Activated T-helper 1 cell treated with anti-CD3 and anti-CD28 coated beads, Interleukin-12 subunit alpha, Interleukin-12 subunit beta, Interleukin-2, Interleukin-4 antibody, amounts not matched to agents 30 ng/mL and 10 ng/mL and 1 ng/mL, durations not matched to agents 14 hours and 24 hours and 36 hours (primary cell): Measurements from ENCODE around the gene STX18. TPM values are rescaled to one million over a fixed set of nuclear protein-coding genes. Genes with fewer than 3 reads are reported as not detected.

ENCODE experiments used
- DNase-seq: peaks from one replicate; pipeline ENCODE4 v3.0.0; 2021; ENCODE audit warnings: low spot score
- H3K27ac Mint-ChIP-seq: one replicate; pipeline ENCODE4 v1.8.0; 2021; ENCODE audit warnings: mild to moderate bottlenecking, mixed read lengths
- H3K27me3 Mint-ChIP-seq: one replicate; pipeline ENCODE4 v1.8.0; 2022; ENCODE audit warnings: mild to moderate bottlenecking, moderate library complexity, mixed read lengths; ENCODE audit not compliant: insufficient read depth
- H3K36me3 Mint-ChIP-seq: one replicate; pipeline ENCODE4 v1.8.0; 2021; ENCODE audit warnings: low read depth, mixed read lengths
- H3K4me1 Mint-ChIP-seq: one replicate; pipeline ENCODE4 v1.8.0; 2021; ENCODE audit warnings: low read depth, mixed read lengths
- H3K4me3 Mint-ChIP-seq: one replicate; pipeline ENCODE4 v1.8.0; 2021; ENCODE audit warnings: mild to moderate bottlenecking, moderate library complexity, mixed read lengths
- H3K9me3 Mint-ChIP-seq: one replicate; pipeline ENCODE4 v1.8.0; 2021; ENCODE audit warnings: mixed read lengths
- intact Hi-C: fragments of 100-400 bp; cut with micrococcal nuclease; formaldehyde crosslinking; loops from one replicate; pipeline ENCODE4 v1.15.1; 2024
- total RNA-seq: library from RNA; stranded (reverse); gene quantifications from 2 replicates; pipeline ENCODE4 v1.2.3, GENCODE V29; 2022

Gene STX18
- total RNA-seq, 1 donor from 2014 or later: 35.4 TPM

DNA sequence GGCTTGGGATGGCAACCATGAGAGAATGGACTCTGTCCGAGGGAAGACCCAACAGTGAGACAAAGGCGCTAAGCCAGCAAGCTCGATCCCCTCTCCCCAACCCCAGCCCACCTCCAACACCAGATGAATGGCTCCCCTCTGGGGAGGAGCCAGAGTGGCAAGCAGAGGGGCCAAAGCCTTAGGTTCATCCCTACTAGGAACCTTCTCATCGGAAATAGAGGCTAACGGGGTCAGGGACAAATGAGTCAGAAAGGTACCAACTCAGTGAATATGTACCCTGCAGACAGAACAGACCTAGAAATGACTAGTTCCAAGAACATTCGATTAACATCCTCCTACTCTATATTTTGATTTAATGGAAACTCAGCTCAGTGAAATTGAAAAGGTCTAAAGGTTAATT is 81.1 kb downstream of the STX18 start:
- H3K4me1 Mint-ChIP-seq: peaks cover 11% of the 10 kb centered on the region
- H3K4me3 Mint-ChIP-seq: no peak overlapping the region

DNA sequence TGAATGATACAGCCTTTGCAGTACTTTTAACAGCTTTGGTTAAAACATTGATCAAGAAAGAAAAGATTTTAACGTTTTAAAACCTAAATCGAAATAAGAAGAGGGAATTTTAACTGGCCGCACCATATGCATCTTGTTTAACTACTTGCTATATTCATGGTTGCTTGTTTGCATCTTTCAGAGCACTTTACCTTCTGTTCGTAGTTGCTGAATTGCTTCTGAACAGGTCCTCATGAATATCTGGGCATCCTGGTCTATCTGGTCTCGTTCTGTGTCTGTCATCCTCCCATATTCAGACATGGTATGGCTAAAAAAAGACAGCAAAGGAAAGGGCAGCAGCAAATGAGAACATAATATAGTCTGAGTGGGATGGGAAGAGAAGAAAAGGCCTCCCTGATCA is 82.7 kb downstream of the STX18 start:
- Mint-ChIP-seq H3K27me3 (no peaks in the 10 kb centered on the region), H3K4me3 (no peak overlapping the region), H3K4me1 (peaks cover 11% of the 10 kb centered on the region), H3K9me3 (no peaks in the 10 kb centered on the region), H3K36me3 (peaks cover 14% of the 10 kb centered on the region), H3K27ac (no peak overlapping the region)
- intact Hi-C loops: no loop called here
- no peak for DNase-seq

More for the DNA sequence above, 81.1 kb downstream of the STX18 start:
- intact Hi-C loops: no loop called here
- H3K27me3 Mint-ChIP-seq: no peaks in the 10 kb centered on the region
- no peaks in the 10 kb centered on the region for H3K9me3 Mint-ChIP-seq
- H3K36me3 Mint-ChIP-seq: peaks cover 20% of the 10 kb centered on the region
- no peak for DNase-seq
- H3K27ac Mint-ChIP-seq: no peak overlapping the region

DNA sequence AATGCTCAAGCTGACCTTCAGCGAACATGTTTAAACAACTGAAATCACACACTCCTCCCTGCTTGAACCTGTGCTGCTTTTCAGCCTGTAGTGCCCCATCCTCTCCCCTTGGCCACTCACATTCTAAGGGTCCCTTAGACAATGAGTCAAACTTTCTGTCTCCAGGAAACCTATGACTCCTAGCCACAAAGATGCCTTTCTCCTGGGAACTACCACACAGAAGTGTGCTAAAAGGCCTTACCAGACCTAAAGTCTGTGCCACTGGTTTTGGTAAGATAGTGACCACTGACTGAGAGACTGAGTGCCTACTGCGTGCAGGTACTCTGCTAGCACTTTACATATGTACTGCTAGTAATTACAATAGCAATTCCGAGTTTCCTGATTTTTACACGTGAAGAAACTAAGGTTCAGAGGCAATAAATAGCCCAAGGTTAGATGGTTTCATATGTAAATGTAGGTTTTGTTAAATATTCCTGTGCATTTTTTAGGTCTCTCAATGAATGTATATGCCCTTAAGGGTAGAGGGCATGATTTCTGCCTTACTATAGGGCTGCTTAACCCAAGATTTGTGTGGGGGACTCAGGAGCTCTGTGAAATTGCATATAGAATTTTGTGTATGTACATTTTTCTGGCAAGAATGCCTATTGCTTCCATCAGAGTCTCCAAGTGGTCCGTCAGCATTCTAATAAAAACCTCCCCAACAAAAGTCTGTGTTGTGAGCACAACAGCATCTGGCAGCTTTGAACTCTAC is 83.9 kb downstream of the STX18 start:
- H3K27ac Mint-ChIP-seq: no peak overlapping the region
- H3K4me1 Mint-ChIP-seq: peaks cover 11% of the 10 kb centered on the region

DNA sequence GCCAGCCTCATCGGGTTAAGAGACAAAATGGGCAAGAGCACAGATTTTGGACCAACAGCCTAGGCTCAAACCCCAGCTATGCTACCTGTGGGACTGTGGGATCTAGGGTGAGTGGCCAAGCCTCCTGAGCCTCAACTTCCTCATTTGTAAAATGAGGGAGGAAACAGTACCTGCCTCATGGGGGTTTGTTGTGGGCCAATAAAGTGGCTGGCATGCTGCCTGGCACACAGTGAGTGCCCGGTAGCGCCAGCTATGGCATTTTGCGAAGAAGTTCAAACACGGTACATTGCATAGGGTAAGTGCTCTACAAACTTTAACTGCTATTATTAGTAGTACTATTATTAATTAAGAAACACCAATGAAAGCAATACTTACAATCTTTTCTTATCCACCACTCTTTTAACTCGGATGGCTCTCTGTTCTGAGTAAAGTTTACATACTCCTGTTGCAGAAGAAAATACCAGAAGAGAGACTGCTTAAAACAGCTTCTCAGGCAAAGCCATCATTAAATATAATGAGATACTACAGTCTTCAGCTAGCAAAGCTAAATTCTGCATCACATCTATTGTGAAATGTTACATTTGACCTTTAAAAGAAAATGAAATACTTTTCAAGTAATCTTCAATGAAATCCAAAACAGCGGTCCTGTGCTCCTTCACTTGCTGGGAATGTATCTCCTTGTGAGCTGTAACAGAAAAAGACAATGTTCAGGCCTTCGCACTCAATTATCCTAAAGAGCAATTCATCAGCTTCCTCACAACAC is 84.9 kb downstream of the STX18 start:
- Mint-ChIP-seq H3K9me3 (no peaks in the 10 kb centered on the region), H3K4me1 (peaks cover 8% of the 10 kb centered on the region), H3K4me3 (no peak overlapping the region), H3K27ac (no peak overlapping the region), H3K27me3 (no peaks in the 10 kb centered on the region), H3K36me3 (peaks cover 26% of the 10 kb centered on the region)
- intact Hi-C loops: no loop called here
- no peak for DNase-seq

More for the DNA sequence above, 83.9 kb downstream of the STX18 start:
- H3K36me3 Mint-ChIP-seq: peaks cover 20% of the 10 kb centered on the region
- no peaks in the 10 kb centered on the region for H3K27me3 Mint-ChIP-seq
- H3K4me3 Mint-ChIP-seq: no peak overlapping the region
- H3K9me3 Mint-ChIP-seq: no peaks in the 10 kb centered on the region
- no peak for DNase-seq
- intact Hi-C loops: no loop called here

DNA sequence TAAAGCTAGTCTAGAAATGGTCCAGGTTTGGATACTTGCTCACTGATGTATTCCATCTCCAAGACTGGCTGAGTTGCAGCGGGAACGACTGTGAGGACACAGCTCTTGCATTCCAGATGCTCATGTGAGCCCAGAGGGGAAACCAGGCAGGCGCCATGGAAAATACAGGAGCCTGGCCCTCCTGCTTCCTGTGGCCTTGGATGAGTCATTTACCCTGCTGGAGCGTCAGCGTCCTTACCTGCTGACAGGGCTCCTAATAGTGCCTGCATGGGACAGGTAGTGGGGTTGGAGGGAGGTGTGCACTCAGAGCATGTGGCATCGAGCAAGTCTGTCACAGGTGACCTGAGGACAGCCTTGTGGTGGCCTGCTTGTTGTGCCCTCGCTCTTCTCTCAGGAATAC is 85.5 kb downstream of the STX18 start:
- H3K27ac Mint-ChIP-seq: no peak overlapping the region
- peaks cover 28% of the 10 kb centered on the region for H3K36me3 Mint-ChIP-seq
- intact Hi-C loops: no loop called here
- no peaks in the 10 kb centered on the region for H3K9me3 Mint-ChIP-seq
- no peaks in the 10 kb centered on the region for H3K27me3 Mint-ChIP-seq
- no peak overlapping the region for H3K4me3 Mint-ChIP-seq
- no peak for DNase-seq
- H3K4me1 Mint-ChIP-seq: peaks cover 1% of the 10 kb centered on the region

DNA sequence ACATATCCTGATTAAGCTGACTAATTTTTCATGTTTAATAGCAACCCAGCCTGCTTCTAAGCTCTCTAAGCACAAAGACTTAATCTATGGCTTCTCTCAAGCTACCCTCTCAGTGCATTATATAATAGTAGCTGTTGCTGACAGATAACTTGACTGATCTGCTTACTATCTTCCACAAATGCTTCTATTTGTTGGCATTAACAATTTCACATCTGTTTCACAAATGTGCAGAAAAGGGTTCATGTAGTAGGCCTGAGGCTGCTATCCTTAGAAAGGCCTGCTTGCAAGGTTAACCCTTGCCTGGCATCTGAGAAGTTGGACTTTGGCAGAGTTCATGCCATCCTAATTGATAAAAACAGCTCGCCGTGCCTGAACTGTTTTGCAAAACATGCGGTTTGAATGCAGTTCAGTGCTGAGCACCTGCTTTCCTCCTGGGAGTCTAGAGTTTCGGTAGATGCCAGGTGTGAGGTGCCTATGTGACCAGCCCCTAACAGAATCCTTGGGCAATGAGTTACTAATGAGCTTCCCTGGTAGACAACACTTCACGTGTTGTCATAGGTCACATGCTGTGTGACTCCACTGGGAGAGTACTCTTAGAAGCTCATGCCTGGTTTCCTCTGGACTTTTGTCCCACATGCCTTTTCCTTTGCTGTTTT is 86.5 kb downstream of the STX18 start:
- H3K9me3 Mint-ChIP-seq: no peaks in the 10 kb centered on the region
- no peaks in the 10 kb centered on the region for H3K4me1 Mint-ChIP-seq
- no peak for DNase-seq
- H3K36me3 Mint-ChIP-seq: peaks cover 28% of the 10 kb centered on the region
- intact Hi-C loops: no loop called here
- no peaks in the 10 kb centered on the region for H3K27me3 Mint-ChIP-seq
- no peak overlapping the region for H3K4me3 Mint-ChIP-seq
- H3K27ac Mint-ChIP-seq: no peak overlapping the region

DNA sequence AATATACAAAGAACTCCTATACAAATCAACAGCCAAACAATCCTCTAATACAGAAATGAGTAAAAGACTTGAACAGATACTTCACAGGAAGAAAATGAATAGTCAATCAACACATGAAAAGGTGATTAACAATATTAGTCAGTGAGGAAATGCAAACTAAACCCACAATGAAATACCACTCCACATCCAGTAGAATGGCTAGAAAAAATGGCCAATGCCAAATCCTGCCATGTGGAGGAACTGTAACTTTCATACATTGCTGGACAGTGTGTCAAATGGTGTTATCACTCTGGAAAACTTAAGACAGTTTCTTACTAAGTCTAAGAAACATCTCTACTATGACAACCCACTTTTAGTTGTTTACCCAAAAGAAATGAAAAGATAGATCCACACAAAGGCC is 95.4 kb downstream of the STX18 start:
- H3K36me3 Mint-ChIP-seq: peaks cover 9% of the 10 kb centered on the region
- no peak overlapping the region for H3K4me3 Mint-ChIP-seq
- DNase-seq: no peak
- H3K27me3 Mint-ChIP-seq: no peaks in the 10 kb centered on the region
- H3K4me1 Mint-ChIP-seq: peaks cover 5% of the 10 kb centered on the region
- H3K9me3 Mint-ChIP-seq: no peaks in the 10 kb centered on the region
- no peak overlapping the region for H3K27ac Mint-ChIP-seq
- intact Hi-C loops: no loop called here

DNA sequence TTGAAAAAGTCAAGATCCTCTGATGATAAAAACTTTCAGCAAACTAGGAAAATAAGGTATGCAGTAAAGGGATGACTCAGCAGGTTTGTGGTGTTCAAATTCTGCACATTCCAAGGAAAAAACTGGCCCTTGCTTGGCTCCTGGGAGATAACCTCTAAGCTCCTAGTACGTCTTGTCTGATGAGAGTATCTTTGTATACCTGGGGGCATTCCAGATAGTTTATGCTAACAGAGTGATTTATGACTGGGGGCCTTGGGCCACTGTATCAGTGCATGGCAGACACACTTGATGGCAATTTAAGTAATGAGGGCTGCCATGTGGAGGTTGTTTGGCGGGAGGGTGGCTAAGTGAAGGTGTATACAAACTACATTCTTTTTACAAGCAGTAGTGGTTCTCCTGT is 98.0 kb downstream of the STX18 start:
- peaks cover 5% of the 10 kb centered on the region for H3K4me1 Mint-ChIP-seq
- peaks cover 6% of the 10 kb centered on the region for H3K36me3 Mint-ChIP-seq
- intact Hi-C loops: no loop called here
- no peak overlapping the region for H3K27ac Mint-ChIP-seq
- no peaks in the 10 kb centered on the region for H3K27me3 Mint-ChIP-seq
- no peak overlapping the region for H3K4me3 Mint-ChIP-seq
- DNase-seq: no peak
- H3K9me3 Mint-ChIP-seq: no peaks in the 10 kb centered on the region

DNA sequence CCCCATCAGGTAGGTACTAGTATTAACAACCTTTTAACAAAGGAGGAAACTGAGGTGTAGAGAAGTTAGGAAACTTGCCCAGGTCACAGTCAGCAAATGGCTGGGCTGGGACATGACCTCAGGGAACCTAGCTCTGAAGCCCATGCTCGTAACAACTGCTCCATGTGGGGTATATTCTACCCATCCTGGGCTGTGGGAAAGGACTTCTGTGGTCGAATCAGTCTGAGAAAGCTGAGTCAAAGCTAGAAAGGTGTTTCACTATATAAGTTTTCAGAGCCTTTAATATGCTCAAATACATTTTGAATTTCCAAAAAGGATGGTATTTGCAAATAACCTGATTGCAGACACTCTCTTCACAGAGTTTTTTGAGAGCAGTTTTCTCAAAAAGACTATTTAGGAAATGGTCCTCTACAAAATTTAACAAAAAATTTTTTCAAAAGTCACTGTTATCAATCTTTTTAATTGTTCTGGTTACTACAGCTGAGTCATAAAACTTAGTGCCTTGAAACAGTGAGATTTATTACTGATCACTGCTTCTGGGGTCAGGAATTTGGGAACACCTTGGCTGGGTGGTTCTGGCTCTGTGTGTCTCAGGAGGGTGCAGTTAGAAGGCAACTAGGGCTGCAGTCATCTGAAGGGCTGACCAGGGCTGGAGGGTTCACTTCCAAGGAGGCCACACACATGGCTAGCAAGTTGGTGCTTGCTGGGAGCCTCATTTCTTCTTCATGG is 101.4 kb downstream of the STX18 start:
- Mint-ChIP-seq H3K27me3 (no peaks in the 10 kb centered on the region), H3K4me1 (peaks cover 5% of the 10 kb centered on the region), H3K4me3 (no peak overlapping the region), H3K9me3 (no peaks in the 10 kb centered on the region), H3K36me3 (peaks cover 10% of the 10 kb centered on the region), H3K27ac (no peak overlapping the region)
- intact Hi-C loops: no loop called here
- DNase-seq: no peak

DNA sequence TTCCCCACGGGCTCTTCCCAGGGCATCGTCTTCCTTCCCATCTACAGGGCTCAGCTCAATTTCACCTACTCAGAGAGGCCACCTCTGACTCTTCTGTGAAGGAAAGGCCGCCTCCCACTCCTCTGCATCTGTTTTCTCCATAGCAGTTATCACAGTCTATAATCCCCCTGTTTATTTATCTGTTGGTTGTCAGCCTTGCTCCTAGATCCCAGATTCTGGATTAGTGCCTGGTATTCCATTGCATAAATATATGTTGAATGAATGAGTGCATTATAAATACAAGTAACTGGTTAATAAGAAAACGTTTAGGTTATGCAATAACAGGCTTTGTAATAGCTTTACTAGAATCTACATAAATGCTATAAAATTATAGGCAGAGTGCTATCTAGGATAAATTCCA is 102.1 kb downstream of the STX18 start:
- intact Hi-C loops: no loop called here

DNA sequence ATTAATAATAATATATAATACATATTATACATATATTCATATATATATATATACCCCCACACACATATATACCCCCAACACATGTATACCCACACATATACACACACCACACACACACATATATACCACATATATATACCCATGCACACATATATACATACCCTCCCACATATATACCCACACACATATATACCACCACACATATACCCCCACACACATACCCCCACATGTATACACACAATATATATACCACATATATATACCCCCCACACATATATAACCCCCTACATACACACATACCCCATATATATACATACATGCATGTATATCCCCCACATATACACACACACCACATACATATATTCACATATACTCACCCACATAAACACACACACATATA is 103.0 kb downstream of the STX18 start:
- Mint-ChIP-seq H3K27me3 (no peaks in the 10 kb centered on the region), H3K4me1 (peaks cover 5% of the 10 kb centered on the region), H3K9me3 (no peaks in the 10 kb centered on the region), H3K4me3 (no peak overlapping the region), H3K36me3 (peaks cover 10% of the 10 kb centered on the region), H3K27ac (no peak overlapping the region)
- no peak for DNase-seq
- intact Hi-C loops: no loop called here

More for the DNA sequence above, 102.1 kb downstream of the STX18 start:
- Mint-ChIP-seq H3K27me3 (no peaks in the 10 kb centered on the region), H3K27ac (no peak overlapping the region), H3K4me1 (peaks cover 5% of the 10 kb centered on the region), H3K4me3 (no peak overlapping the region), H3K9me3 (no peaks in the 10 kb centered on the region), H3K36me3 (peaks cover 10% of the 10 kb centered on the region)
- no peak for DNase-seq

DNA sequence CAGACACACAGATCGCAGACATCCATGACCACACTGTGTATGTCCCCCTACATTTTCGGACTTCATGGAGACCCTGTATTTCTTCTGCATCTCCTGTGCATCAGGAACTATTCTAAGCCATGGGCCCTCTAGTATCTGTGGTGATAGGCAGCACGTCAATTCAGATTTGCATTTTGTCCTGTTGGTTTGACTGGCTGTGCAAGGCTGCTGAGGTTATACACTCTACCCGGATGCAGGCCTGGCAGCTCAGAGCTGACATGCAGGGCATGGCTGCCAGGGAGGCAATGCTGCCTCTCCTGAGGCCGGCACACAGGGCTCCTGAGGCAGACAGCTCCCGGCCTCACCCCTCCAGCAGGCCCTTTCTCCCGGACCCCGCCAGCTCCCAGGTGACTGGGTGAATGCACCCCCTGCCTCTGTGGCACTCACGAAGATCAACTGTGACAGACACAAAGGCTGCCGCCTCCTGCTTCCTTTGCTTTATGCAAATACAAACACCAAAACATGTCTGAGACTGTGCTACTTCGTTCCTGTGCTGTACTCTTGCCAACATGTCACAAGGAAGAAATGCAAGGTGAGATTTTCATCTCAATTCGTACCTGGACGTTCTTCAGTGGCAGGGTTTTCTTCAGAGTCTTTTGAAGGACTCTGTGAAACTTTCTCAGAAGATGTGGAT is 103.9 kb downstream of the STX18 start:
- intact Hi-C loops: no loop called here
- H3K4me3 Mint-ChIP-seq: no peak overlapping the region
- no peak for DNase-seq
- H3K4me1 Mint-ChIP-seq: no peaks in the 10 kb centered on the region
- peaks cover 8% of the 10 kb centered on the region for H3K36me3 Mint-ChIP-seq
- no peaks in the 10 kb centered on the region for H3K27me3 Mint-ChIP-seq
- H3K27ac Mint-ChIP-seq: no peak overlapping the region
- no peaks in the 10 kb centered on the region for H3K9me3 Mint-ChIP-seq
